KMS-11 (cell line): ENCODE data around the gene PRR29.

Experiments used
- H2AFZ ChIP-seq: fragments of 200-600 bp; sonication (generic); 2 replicates; pipeline ENCODE4 v1.6.1; 2016; ENCODE audit warnings: antibody characterized with exemption, mixed run types, low read depth
- H3K27ac ChIP-seq: fragments of 200-600 bp; sonication (generic); 2 replicates; pipeline ENCODE4 v1.6.1; 2016; ENCODE audit warnings: mild to moderate bottlenecking, mixed run types
- H3K27me3 ChIP-seq: fragments of 200-600 bp; sonication (generic); 2 replicates; pipeline ENCODE4 v1.6.1; 2017; ENCODE audit warnings: mild to moderate bottlenecking, low read depth, mixed run types, moderate library complexity; ENCODE audit not compliant: insufficient read depth
- H3K36me3 ChIP-seq: fragments of 200-600 bp; sonication (generic); 2 replicates; pipeline ENCODE4 v1.6.1; 2017; ENCODE audit warnings: mild to moderate bottlenecking, mixed run types; ENCODE audit not compliant: insufficient read depth
- H3K4me1 ChIP-seq: fragments of 200-600 bp; sonication (generic); 2 replicates; pipeline ENCODE4 v1.6.1; 2016; ENCODE audit warnings: mild to moderate bottlenecking, low read depth, mixed run types; ENCODE audit not compliant: poor library complexity, severe bottlenecking
- H3K4me2 ChIP-seq: fragments of 200-600 bp; sonication (generic); 2 replicates; pipeline ENCODE4 v1.7.0; 2016; ENCODE audit warnings: mild to moderate bottlenecking, mixed run types
- H3K4me3 ChIP-seq: fragments of 200-600 bp; sonication (generic); IDR thresholded peaks from 2 replicates; pipeline ENCODE4 v1.6.1; 2017; ENCODE audit warnings: low read depth, low read length, mixed read lengths; ENCODE audit not compliant: insufficient read depth
- H3K79me2 ChIP-seq: fragments of 200-600 bp; sonication (generic); 2 replicates; pipeline ENCODE4 v1.6.1; 2016; ENCODE audit warnings: low read depth, mixed run types; ENCODE audit not compliant: insufficient read depth
- H3K9ac ChIP-seq: fragments of 200-600 bp; sonication (generic); 2 replicates; pipeline ENCODE4 v1.6.1; 2016; ENCODE audit warnings: mild to moderate bottlenecking, mixed run types
- H4K20me1 ChIP-seq: fragments of 200-600 bp; sonication (generic); 2 replicates; pipeline ENCODE4 v1.6.1; 2016; ENCODE audit warnings: mild to moderate bottlenecking, mixed run types; ENCODE audit not compliant: insufficient read depth
- TF ChIP-seq, protein P1 (sequence below): fragments of 200-600 bp; sonication (generic); conservative IDR thresholded peaks from 2 replicates; pipeline ENCODE4 v1.6.1; 2017; ENCODE audit warnings: low read depth, mild to moderate bottlenecking, antibody characterized with exemption, low read length, moderate library complexity, mixed read lengths

The PRR29 gene

DNA sequence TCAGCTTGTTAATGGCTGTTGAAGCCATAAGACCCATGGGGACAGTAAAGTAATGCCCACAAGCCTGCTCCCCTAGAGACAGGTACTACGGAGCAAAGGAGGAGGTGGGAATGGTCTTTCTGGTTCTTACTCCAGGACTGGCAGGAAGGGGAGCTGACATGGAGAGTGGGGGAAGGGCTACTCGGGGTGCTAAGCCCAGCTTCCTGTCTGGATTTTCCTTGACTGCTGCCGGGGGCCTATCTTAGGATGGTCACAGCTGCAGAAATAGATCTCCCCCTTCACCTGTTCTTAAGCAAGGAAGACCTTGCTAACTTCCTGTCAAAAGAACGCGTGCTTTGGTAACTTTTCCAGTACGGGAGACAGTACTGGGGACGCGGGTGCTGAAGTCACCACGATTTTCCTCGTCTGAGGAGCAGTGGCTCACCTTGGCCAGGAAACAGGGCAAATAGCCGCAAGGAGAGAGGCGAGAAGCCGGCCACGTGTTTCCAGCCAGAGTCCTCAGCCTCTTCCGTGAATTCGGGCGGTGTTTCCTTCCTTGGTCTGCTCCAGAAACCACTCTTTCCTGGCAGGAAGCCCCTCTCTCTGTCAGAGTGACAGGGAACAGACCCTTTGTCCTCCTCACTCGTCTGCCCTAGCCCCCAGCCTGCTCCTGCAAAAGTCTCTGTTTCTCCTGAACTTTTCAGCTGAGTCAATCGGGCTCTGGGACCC, 656 bp upstream of the PRR29 start:
- H3K4me2 ChIP-seq = peak overlapping the region; percentile 42
- peaks cover 6% of the 10 kb centered on the region for H3K4me1 ChIP-seq
- TF ChIP-seq, protein P1, sequence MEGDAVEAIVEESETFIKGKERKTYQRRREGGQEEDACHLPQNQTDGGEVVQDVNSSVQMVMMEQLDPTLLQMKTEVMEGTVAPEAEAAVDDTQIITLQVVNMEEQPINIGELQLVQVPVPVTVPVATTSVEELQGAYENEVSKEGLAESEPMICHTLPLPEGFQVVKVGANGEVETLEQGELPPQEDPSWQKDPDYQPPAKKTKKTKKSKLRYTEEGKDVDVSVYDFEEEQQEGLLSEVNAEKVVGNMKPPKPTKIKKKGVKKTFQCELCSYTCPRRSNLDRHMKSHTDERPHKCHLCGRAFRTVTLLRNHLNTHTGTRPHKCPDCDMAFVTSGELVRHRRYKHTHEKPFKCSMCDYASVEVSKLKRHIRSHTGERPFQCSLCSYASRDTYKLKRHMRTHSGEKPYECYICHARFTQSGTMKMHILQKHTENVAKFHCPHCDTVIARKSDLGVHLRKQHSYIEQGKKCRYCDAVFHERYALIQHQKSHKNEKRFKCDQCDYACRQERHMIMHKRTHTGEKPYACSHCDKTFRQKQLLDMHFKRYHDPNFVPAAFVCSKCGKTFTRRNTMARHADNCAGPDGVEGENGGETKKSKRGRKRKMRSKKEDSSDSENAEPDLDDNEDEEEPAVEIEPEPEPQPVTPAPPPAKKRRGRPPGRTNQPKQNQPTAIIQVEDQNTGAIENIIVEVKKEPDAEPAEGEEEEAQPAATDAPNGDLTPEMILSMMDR = no peak
- H4K20me1 ChIP-seq = no peaks in the 10 kb centered on the region
- H3K27me3 ChIP-seq = peaks cover 14% of the 10 kb centered on the region
- H3K9ac ChIP-seq = no peak overlapping the region
- no peaks in the 10 kb centered on the region for H3K79me2 ChIP-seq
- peak overlapping the region; percentile 70 for H2AFZ ChIP-seq
- H3K4me3 ChIP-seq = no peak overlapping the region
- no peaks in the 10 kb centered on the region for H3K36me3 ChIP-seq
- H3K27ac ChIP-seq = no peak overlapping the region

- peak overlapping the region; percentile 70 for H2AFZ ChIP-seq
These were observed 849 bp downstream of the PRR29 start for GRCh38 chr17:63998721-63999679.

GRCh38 chr17:63999680-64000531, 1.8 kb downstream of the PRR29 start:
- TF ChIP-seq, protein P1 = no peak
- Histone ChIP-seq H3K27ac (no peak overlapping the region), H3K36me3 (no peaks in the 10 kb centered on the region), H2AFZ (no peak overlapping the region), H3K9ac (no peak overlapping the region), H4K20me1 (no peaks in the 10 kb centered on the region), H3K27me3 (no peaks in the 10 kb centered on the region), H3K4me3 (no peak overlapping the region), H3K79me2 (no peaks in the 10 kb centered on the region), H3K4me1 (peaks cover 6% of the 10 kb centered on the region), H3K4me2 (no peak overlapping the region)

More at GRCh38 chr17:63998721-63999679, 849 bp downstream of the PRR29 start:
- H3K9ac ChIP-seq = no peak overlapping the region; the same call in 1 of the 2 replicates
- H3K27ac ChIP-seq = no peak overlapping the region
- H3K27me3 ChIP-seq = peaks cover 5% of the 10 kb centered on the region; the same call in 1 of the 2 replicates
- TF ChIP-seq, protein P1 = no peak
- no peaks in the 10 kb centered on the region for H3K79me2 ChIP-seq
- no peak overlapping the region for H3K4me3 ChIP-seq
- no peaks in the 10 kb centered on the region for H3K36me3 ChIP-seq
- peaks cover 6% of the 10 kb centered on the region for H3K4me1 ChIP-seq
- peak overlapping the region; percentile 42 for H3K4me2 ChIP-seq
- H4K20me1 ChIP-seq = no peaks in the 10 kb centered on the region

- no peak overlapping the region for H3K27ac ChIP-seq
- no peak overlapping the region for H3K9ac ChIP-seq
- H4K20me1 ChIP-seq = no peaks in the 10 kb centered on the region
- no peaks in the 10 kb centered on the region for H3K36me3 ChIP-seq
- no peaks in the 10 kb centered on the region for H3K79me2 ChIP-seq
- no peak overlapping the region for H2AFZ ChIP-seq
- peaks cover 6% of the 10 kb centered on the region for H3K4me1 ChIP-seq
- H3K4me3 ChIP-seq = no peak overlapping the region
- H3K27me3 ChIP-seq = no peaks in the 10 kb centered on the region
- no peak overlapping the region for H3K4me2 ChIP-seq
- TF ChIP-seq, protein P1 = no peak
These were observed 3.0 kb downstream of the PRR29 start for GRCh38 chr17:64001091-64001579.
